Measurements from ENCODE around the gene TNIK.

Gene TNIK

DNA sequence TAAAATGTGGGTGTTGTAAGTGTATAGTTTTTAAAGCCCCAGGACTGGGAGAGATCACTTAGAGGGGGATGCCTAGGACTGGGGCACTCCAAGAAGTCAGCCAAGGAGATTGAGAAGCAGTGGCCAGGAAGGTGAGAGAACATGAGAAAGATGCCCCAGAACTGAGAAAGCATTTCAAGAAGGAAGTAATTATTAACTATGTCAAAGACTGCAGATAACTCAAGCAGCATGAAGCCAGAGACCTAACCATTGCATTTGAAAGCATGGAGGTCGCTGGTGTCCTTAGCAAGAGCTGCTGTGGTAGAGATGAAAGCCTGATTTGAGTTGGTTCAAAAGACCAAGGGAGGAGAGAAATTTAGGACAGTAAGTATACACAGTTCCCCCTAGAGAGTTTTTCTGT, 403.1 kb downstream of the TNIK start:
- DNase-seq, result no peak

- no peak for DNase-seq
These were observed 403.7 kb downstream of the TNIK start for GRCh38 chr3:171056528-171056927.

DNA sequence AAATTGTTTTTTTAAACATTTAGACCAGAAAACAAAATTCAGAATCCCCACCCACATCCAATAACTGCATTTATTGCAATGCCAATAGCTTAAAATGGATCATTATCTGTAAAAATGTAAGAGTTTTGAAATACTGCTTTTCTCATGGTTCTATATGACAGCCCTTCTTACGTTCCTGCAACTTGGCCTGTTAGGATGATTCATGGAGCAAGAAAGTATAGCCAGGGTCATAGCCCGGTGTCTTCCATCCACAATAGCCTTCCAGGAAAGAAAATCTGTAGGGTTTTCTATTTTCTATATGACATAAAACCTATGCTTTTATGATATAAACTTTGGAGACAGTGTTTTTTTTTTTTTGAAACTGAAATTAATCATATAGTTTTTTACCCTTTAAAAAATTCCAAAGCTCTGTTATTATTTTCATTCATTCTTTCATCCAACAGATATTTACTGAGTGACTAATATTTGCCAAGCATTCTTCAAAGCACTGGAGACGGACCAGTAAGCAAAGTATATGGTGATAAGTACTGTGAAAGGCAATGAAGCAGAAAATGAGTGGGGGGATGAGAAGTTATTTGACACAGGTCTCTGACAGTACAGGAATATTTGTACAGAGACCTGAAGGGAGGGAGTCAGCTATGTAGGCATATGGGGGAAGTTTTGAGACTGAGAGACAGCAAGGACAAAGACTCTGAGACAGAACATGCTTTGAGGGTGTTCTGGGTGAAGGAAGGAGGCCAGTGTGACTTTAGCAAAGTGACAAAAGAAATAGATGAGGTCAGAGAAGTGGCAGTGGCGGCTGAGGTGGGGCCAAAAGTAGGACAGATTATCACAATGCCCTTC, 404.6 kb downstream of the TNIK start:
- DNase-seq, result no peak

- no peak for DNase-seq
These were observed 405.3 kb downstream of the TNIK start for GRCh38 chr3:171054921-171055320.

DNA sequence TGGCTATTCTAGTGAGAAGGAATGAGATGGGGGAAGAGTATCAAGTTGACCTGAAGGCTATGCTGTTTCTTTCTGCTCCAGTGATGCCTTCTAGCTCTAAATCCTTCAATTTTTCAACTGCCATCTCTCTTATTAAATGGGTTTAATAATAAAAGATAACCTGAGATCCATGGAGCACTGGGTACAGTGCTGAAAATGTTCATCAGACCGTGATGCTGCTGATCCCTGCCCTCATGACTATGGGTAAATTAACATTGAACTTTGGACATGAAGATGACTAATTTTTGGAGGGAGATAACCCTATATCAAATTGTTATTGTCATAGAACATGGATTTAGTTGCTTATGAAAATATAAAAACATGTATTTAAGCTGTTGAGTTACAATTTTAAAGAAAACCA, 406.0 kb downstream of the TNIK start:
- DNase-seq, result no peak

DNA sequence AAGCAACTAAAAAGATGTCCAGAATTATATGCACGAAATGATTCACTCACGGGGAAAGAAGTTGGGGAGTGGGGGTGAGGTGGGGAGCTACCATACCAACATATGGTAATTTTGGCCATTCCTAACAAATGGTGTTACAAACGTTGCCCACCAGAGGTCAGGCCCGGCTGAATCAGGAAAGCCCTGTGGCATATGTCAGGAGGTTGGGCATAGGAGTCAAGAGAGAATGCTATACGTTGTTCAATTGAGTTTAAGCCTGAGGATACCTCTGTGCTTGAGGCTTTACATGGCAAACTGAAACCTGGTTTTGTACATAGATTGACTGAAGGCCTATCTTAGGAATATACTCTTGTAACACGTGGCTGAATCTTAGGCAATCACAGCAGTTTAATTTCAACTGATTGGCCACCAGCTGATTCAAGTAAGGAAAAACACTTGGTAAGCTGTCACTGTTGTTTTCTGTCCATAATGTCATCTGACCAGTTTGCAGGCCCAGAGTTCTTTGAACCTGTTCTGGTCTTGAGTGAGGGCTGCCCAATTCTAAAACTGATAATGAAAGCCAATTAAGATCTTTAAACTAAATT, 410.3 kb downstream of the TNIK start:
- peak; percentile 17 for DNase-seq

DNA sequence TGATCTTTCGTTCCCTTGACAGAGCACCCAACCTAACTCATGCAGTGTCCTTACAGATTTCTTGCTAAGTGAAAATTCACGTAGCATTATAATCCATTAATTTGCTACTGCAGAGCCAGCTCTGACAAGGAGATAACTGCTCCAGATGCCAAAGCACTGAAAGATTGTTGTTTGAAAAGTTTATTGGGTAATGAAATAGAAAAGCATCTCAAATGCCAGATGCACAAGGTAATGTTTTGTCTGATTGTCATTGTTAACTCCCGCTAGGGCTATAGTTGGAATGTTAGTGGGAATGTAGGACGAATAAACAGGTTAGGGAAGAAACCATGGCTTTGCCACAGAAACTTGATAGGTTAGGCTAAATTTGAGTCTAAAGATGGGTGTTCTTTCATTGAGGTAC, 413.4 kb downstream of the TNIK start:
- no peak for DNase-seq

DNA sequence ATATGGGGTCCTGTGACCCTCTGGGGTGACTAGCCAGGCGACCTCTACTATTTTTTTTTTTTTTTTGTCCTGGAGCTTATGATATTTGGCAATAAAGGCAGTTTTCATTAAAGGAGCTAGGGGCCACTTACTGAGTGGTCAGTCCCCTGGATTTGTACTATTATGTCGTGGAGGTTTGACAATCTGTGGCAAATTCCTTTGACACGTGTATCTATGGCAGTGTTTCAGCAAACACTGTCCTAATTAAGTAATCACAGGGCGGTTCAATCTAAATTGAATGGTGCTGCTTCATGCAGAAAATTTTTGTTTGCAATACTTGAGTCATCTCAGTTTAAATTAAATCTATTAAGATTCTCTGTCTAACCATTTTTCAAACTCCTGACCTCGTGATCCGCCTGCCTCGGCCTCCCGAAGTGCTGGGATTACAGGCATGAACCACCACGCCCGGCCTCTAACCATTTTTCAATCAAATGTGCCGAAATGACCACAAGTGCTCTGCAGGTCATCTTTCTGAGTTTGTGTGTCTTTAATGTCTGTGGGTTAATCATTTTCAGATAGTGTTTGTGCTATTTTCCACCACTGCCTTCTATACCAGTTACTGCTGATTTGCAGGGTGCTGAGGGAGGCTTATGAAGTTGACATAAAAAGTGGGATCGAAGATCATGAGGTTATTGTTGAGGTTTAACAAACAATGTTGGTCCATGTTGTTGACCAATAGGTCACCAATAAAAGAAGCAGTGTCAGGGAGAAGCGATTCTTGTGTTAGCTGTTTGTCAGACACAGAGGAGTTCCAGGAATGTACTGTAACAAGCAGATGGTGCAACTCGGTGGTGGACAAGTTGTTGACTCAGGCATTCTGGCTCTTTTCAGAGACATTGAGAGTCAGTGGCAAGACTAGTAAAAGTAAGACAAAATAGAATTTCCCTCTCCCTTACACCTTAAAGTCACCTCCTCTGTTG, 415.1 kb downstream of the TNIK start:
- DNase-seq, result no peak

GRCh38 chr3:171044384-171044783, 415.8 kb downstream of the TNIK start:
- no peak for DNase-seq

DNA sequence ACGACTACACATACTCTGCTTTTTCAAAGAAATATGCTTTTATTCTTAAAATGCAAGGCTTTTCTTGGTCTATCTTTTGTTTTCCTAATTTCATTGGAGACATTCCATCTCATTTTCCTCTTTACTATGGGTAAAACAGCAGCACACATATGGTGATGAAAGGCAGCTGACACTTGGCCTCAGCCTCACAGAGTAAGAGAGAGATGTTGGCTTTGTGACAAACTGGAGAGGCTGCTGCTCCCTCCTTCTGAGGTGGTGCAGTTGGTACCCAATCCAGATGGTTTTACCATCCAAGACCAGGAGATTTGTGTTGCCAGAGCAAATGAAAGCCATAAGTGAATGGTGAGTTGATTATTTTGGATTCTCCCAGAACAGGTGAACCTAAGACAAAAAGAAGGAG, 420.5 kb downstream of the TNIK start:
- DNase-seq, result no peak

DNA sequence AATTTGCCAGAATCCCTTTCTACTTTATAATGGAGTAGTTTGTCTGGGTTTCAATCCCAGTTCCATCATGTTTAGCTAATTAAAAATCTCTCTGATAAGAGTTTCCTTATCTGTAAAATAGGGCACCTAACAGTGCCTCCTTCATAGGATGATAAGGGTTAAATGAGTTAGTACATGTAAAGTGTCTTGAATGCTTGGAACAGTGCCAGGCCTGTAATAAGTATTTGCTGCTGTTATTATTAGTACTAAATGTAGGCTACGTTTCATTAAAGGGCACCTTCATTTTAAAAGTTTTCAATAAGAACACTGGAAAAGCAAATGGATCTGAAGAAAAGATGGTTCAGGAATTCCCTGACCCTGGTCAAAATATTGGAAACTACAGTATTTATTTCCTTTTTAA, 421.9 kb downstream of the TNIK start:
- DNase-seq, result no peak

DNA sequence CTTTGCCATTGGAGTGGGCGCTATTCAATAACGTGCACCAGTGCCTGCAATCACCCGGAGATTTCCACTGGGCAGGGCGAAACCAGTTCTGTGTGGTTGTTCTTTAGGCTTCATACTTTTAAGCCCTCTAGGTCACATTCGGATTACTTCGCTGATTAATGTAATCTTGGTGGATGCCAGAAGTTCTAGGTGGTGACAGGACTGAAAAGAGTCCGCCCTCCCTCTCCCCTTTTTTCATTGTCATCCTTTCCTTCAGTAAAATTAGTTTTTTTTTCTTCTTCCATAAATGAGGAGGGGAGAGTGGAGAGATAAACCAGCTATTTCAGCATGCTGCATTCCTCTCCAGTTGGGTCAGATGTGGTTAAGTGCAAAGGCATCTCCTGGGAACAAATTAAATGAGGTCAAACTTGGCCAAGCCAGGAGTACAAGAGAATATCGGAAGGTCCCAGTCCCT, 431.4 kb downstream of the TNIK start:
- no peak for DNase-seq

DNA sequence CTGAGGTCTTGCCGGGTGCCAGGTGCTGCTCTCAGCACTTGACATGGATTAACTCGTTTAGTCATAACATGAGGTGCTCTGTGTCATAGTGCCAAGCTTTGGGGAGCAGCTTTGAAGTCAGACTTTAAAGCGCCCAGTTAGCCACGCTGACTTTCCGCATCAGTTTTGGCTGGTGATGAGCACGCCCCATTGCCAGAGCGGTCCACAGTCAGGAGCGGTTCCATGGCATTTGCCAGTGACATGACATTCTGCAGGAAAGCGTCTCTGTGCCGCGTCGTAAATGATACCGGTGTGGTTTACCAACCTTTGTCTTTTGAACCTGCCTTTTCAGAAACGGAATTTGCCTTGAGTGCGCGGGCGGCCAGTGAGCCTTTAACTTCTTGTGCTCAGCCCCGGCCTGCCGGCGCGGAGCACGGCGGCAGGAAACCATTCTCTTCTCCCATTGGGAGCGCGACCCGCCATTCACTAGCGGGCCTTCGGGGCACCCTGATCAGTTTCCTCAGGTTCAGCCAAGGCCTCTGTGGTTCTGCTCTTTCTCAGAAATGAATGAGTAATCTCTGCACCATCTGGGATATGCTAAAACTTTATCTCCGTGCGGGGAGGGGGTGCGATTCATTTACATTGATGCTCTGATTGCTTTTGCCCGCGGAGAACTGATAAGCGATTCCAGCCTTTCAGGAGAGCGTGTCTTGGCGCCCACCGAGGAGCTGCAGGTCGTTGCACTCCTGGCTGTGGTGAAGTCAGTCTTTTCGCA, 432.0 kb downstream of the TNIK start:
- peak; percentile 16 for DNase-seq

- DNase-seq, result no peak
These were observed 433.5 kb downstream of the TNIK start, which contains the start of gene SLC2A2 for GRCh38 chr3:171026597-171027293. TSS of gene SLC2A2 (minus strand) at chr3:171026720. CDS start at chr3:171026670, 50 bp downstream.

DNA sequence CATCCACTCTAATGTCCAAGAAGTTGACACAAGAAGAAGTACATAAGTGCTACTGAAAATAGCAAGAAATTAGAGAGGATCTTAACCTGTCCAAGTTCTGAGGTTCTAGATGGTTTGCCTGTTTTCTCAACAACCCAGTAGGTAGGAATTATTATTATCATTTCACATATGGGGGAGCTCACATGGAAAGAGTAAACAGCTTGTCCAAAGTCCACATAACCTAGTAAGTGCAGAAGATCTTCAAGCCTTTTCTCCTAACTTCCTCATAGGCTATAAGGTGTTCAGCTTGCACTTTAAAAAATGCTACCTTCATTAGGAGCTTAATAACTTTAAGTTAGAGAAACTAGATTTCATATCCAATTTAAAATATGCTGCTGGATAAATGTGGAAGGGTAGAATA, 436.6 kb downstream of the TNIK start:
- DNase-seq, result no peak

DNA sequence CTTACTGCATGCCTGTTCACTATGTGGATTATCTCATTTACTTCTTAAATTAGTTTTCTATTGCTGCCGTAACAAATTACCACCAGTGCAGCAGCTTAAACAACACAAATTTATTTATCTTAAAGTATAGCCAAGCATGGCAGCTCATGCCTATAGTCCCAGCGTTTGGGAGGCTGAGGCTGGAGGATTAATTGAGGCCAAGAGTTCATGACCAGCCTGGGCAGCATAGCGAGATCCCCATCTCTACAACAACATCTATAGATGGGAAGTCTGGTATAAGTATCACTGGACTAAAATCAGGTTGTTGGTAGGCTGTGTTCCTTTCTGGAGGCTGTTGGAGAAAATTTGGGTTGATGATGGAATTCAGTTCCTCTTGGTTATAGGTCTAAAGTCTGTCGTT, 438.8 kb downstream of the TNIK start:
- DNase-seq, result no peak

DNA sequence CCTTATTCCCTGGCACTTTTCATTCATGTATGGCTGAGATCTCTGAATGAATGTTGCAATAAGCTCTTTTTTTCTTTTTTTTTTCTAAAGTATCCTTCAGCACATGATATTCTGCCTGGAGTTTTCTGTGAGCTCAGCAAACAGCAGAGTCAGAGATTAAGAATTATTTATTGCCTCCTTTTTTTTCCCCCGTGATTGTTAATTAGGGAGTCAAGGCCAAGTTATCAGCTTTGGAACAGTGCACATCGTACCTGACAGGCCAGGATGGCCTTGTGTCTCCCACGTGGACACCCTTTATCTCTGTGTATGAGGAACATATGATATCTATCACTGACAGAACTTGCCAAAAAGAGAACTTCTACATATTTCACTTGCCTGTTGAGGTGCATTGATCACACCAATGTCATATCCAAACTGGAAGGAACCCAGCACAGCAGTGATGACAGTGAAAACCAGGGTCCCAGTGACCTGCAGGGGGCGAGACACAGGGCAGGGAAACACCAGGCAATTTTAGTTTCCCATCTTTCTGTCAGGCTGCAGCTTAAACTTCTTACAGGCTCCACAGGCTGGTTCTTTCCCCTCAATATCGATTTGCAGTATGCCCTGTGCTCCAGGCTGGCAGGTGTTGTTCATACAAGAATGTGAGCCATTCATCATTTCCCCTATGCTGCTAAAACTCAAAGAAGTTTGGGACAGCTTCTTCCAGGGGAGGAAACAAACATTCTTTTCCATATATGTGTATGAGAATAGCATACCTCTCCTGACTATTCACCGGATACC, 441.9 kb downstream of the TNIK start:
- no peak for DNase-seq

- no peak for DNase-seq
These were observed 446.1 kb downstream of the TNIK start for GRCh38 chr3:171013822-171014748.

DNA sequence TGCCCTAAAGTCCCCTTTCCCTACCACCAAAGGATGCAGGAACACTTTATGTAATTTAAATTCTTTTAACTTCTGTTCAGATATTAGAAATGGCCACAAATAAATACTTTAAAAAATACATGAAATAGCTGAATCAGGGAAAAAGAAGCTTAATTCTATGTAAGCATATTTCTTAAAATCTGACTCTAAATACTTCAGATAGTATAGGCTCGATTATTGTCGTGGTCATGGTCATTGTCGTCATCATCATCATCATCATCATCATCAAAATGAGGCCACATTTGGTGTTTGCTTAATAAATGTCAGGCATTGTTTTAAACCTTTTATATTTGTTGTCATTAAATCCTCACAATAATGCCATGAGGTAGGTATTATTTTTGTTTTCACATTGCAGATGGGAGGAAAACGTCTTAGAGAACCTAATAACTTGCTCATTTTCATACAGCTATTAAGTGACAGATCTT, 448.3 kb downstream of the TNIK start:
- no peak for DNase-seq
